Measurements from ENCODE around the gene FASTKD2.
"Not testable (repeated sequence)": the region's sequence is repeated elsewhere in the genome, so short reads cannot be mapped to it uniquely, and the experiment has no call there.

- not testable (repeated sequence) for TF ChIP-seq CTCF, POLR2A (IDR thresholded peaks at IDR 0.05)
Observed at GRCh38 chr2:206807624-206808023, 42.2 kb downstream of the FASTKD2 start.
